K562 (cell line): ENCODE measurements around the gene DALRD3. TPM values are rescaled to one million over a fixed set of nuclear protein-coding genes. Genes with fewer than 3 reads are reported as not detected.
A peak's percentile ranks its signal among the peaks of the same experiment; 100 is the strongest.

Source experiments
- ATAC-seq: fragments of 200-7000 bp; cut with Tn5 transposase; 3 replicates; pipeline ENCODE4 v1.9.1; 2020; ENCODE audit warnings: moderate library complexity
- Bru-seq: library from RNA; stranded (reverse); fragments of 400-500 nt; gene quantifications from one replicate; lab custom pipeline; 2021; lab: Mats Ljungman, UMichigan
- BruChase-seq, 2 experiments: library from RNA; stranded (reverse); fragments of 400-500 nt; gene quantifications; one replicate each; lab custom pipeline; 2021; lab: Mats Ljungman, UMichigan
- BruUV-seq: library from RNA; stranded (reverse); fragments of 400-500 nt; replicated peaks from 2 replicates; lab custom pipeline; 2021; lab: Mats Ljungman, UMichigan
- CTCF ChIA-PET: fragments of 300-600 bp; formaldehyde crosslinking; extraction: SDS; loops from one replicate; lab custom pipeline; 2021; ENCODE audit warnings: low intra/inter-chr PET ratio; lab: Yijun Ruan, JAX
- POLR2A ChIA-PET: fragments of 300-600, 350-650 bp; sonication (Branson Sonifier 250); formaldehyde crosslinking; extraction: SDS; loops from one replicate; lab custom pipeline; 2021; ENCODE audit warnings: antibody characterized with exemption, inconsistent platforms; lab: Yijun Ruan, JAX
- DNase-seq, 4 experiments: peaks; one replicate each; pipeline versions ENCODE4 v3.0.0 to v3.0.0-alpha.2; 2011 to 2018; ENCODE audit warnings: low spot score in 3 of 4, mixed read lengths in 3 of 4; ENCODE audit errors: extremely low read depth in 1 of 4
- FAIRE-seq: peaks from 2 replicates; lab custom pipeline; 2011; peaks lifted over from hg19 to GRCh38; lab: Jason Lieb, UNC
- H2AFZ ChIP-seq: 2 replicates; pipeline ENCODE4 v1.6.0; 2011; ENCODE audit warnings: low read depth, low read length, control low read depth, inconsistent platforms
- H3K27ac ChIP-seq: fragments of 200-600 bp; 3 replicates; pipeline ENCODE4 v1.8.0; 2011; ENCODE audit warnings: low read depth, mild to moderate bottlenecking, control low read depth, inconsistent platforms, low read length, moderate library complexity, mixed read lengths; ENCODE audit errors: extremely low read depth
- H3K27me3 ChIP-seq, 2 experiments: fragments of 300-600 bp in 1 of 2; 2 replicates in 1 of 2; 3 replicates in 1 of 2; pipeline versions ENCODE4 v1.6.0 to v1.8.0; 2011; ENCODE audit warnings: inconsistent platforms in 2 of 2, low read length in 2 of 2, mild to moderate bottlenecking in 1 of 2, mixed read lengths in 1 of 2, moderate library complexity in 1 of 2; ENCODE audit not compliant: control insufficient read depth in 2 of 2, insufficient read depth in 2 of 2
- H3K36me3 ChIP-seq: fragments of 300-600 bp; 3 replicates; pipeline ENCODE4 v1.8.0; 2011; ENCODE audit warnings: mild to moderate bottlenecking, low read length, inconsistent platforms; ENCODE audit not compliant: control insufficient read depth, insufficient read depth
- H3K4me1 ChIP-seq, 2 experiments: fragments of 200-600 bp in 1 of 2; replicated peaks in 1 of 2; 2 replicates in 1 of 2; 3 replicates in 1 of 2; pipeline versions ENCODE4 v1.5.1 to v1.8.0; 2011; ENCODE audit warnings: inconsistent platforms in 2 of 2, low read length in 2 of 2, mild to moderate bottlenecking in 1 of 2, mixed read lengths in 1 of 2, moderate library complexity in 1 of 2; ENCODE audit not compliant: control insufficient read depth in 2 of 2, insufficient read depth in 2 of 2
- H3K4me2 ChIP-seq: 2 replicates; pipeline ENCODE4 v1.6.1; 2011; ENCODE audit warnings: low read length, control low read depth, inconsistent platforms, mixed read lengths; ENCODE audit not compliant: insufficient read depth
- H3K4me3 ChIP-seq: fragments of 200-600 bp; sonication (generic), shearing (Covaris generic); 2 replicates; pipeline ENCODE4 v1.5.1; 2016; ENCODE audit warnings: control low read depth, inconsistent platforms
- H3K79me2 ChIP-seq: fragments of 200-600 bp; 3 replicates; pipeline ENCODE4 v1.8.0; 2011; ENCODE audit warnings: low read length, inconsistent platforms; ENCODE audit not compliant: control insufficient read depth, insufficient read depth
- H3K9ac ChIP-seq, 2 experiments: 2 replicates each; pipeline versions ENCODE4 v1.6.0 to v1.6.1; 2011; ENCODE audit warnings: low read depth in 2 of 2, low read length in 2 of 2, control low read depth in 1 of 2, inconsistent platforms in 1 of 2, mild to moderate bottlenecking in 1 of 2, mixed read lengths in 1 of 2; ENCODE audit not compliant: insufficient read depth in 1 of 2
- H3K9me1 ChIP-seq: one replicate; pipeline ENCODE4 v1.6.0; 2011; ENCODE audit warnings: inconsistent platforms, mild to moderate bottlenecking, low read length, moderate library complexity; ENCODE audit not compliant: control insufficient read depth, insufficient read depth
- H3K9me3 ChIP-seq: replicated peaks from 2 replicates; pipeline ENCODE4 v1.5.1; 2011; ENCODE audit warnings: low read depth, low read length, inconsistent platforms; ENCODE audit not compliant: control insufficient read depth, insufficient read depth
- H4K20me1 ChIP-seq: replicated peaks from 2 replicates; pipeline ENCODE4 v1.6.1; 2011; ENCODE audit warnings: low read length, inconsistent platforms, mixed read lengths; ENCODE audit not compliant: control insufficient read depth, insufficient read depth
- JUNB ChIP-seq: fragments of 450-650 bp; formaldehyde crosslinking; conservative IDR thresholded peaks from 2 replicates; pipeline ENCODE4 v1.4.0; 2020; ENCODE audit warnings: mild to moderate bottlenecking
- MEIS2 ChIP-seq: fragments of 450-650 bp; IDR thresholded peaks from 2 replicates; pipeline ENCODE4 v1.6.1; 2014; ENCODE audit warnings: mild to moderate bottlenecking; ENCODE audit not compliant: partially characterized antibody
- RAD51 ChIP-seq: fragments of 450-650 bp; IDR thresholded peaks from 2 replicates; pipeline ENCODE4 v1.7.1; 2016; ENCODE audit warnings: low read depth, mild to moderate bottlenecking, borderline replicate concordance
- WGBS: fragments of 100-300 bp; shearing (Covaris generic); methylation state at CpG from one replicate; pipeline ENCODE4 v1.1.6; 2016; ENCODE audit warnings: low coverage, mixed read lengths; ENCODE audit not compliant: insufficient coverage; ENCODE audit errors: missing lambda C conversion rate; 5-methylcytosine and 5-hydroxymethylcytosine counted together
- in situ Hi-C: fragments of 300-500 bp; cut with MboI; formaldehyde crosslinking; loops from 4 replicates; pipeline ENCODE4 v1.15.0; 2018; ENCODE audit warnings: inconsistent platforms, mixed read lengths
- intact Hi-C: fragments of 100-400 bp; cut with micrococcal nuclease; formaldehyde crosslinking; loops from 2 replicates; pipeline ENCODE4 v1.14.2; 2022
- long read RNA-seq, 3 experiments: library from polyadenylated mRNA in 2 of 3; library from RNA in 1 of 3; unstranded in 2 of 3; stranded (forward) in 1 of 3; transcript quantifications; one replicate each; pipeline ENCODE4 v2.0.0, GENCODE V29; 2019 to 2022
- polyA minus RNA-seq, 3 experiments: library from RNA; depleted of rRNA, polyadenylated mRNA; stranded (reverse); fragments of >200 nt; gene quantifications; 2 replicates each; pipeline ENCODE4 v1.2.3, GENCODE V29; 2011
- polyA plus RNA-seq, 8 experiments: library from polyadenylated mRNA; depleted of rRNA in 4 of 8; stranded (reverse) in 5 of 8; unstranded in 3 of 8; fragments of >200 nt; fragmentation: Nextera tagmentation in 2 of 8; fragmentation: Illumina TruSeq in 1 of 8; extraction: Ambion mirVana in 2 of 8; extraction: Trizol in 1 of 8; gene quantifications; 2 replicates each; pipeline versions ENCODE4 v1.2.1 to v1.2.3, GENCODE V29; 2011 to 2014; ENCODE audit warnings: inconsistent platforms in 1 of 8, missing spikeins in 1 of 8
- total RNA-seq, 7 experiments: library from RNA; depleted of rRNA in 6 of 7; stranded (reverse); fragments of >200 nt in 6 of 7; fragmentation: Illumina TruSeq in 2 of 7; extraction: Trizol in 2 of 7; gene quantifications; 2 replicates each; pipeline versions ENCODE4 v1.2.1 to v1.2.3, GENCODE V29; 2011 to 2021; ENCODE audit warnings: low replicate concordance in 1 of 7
- TF ChIP-seq, protein P1 (sequence below), 2 experiments: fragments of 200-800 bp in 1 of 2; sonication (Bioruptor generic) in 1 of 2; sonication (generic) in 1 of 2; formaldehyde crosslinking in 1 of 2; IDR thresholded peaks in 1 of 2; conservative IDR thresholded peaks in 1 of 2; 2 replicates each; pipeline versions ENCODE4 v1.5.0 to v1.6.1; 2016 to 2020; ENCODE audit warnings: missing compliant biosample characterization in 1 of 2, missing genetic modification characterization in 1 of 2, missing genetic modification reagents in 1 of 2
- TF ChIP-seq, protein P2 (sequence below): fragments of 450-650 bp; IDR thresholded peaks from 2 replicates; pipeline ENCODE4 v1.6.1; 2017; ENCODE audit warnings: antibody characterized with exemption

Gene DALRD3, protein sequence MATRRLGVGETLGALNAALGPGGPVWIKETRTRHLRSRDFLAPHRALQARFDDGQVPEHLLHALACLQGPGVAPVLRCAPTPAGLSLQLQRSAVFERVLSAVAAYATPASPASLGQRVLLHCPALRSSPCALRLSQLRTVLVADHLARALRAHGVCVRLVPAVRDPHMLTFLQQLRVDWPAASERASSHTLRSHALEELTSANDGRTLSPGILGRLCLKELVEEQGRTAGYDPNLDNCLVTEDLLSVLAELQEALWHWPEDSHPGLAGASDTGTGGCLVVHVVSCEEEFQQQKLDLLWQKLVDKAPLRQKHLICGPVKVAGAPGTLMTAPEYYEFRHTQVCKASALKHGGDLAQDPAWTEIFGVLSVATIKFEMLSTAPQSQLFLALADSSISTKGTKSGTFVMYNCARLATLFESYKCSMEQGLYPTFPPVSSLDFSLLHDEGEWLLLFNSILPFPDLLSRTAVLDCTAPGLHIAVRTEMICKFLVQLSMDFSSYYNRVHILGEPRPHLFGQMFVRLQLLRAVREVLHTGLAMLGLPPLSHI
- total RNA-seq (2011; cell fraction: chromatin; rRNA removed; ENCODE audit: low replicate concordance), result 35.7 and 101 TPM in 2 replicates
- 84.0 and 85.6 TPM in 2 replicates for total RNA-seq (2011; cell fraction: nucleolus; rRNA removed)
- 43.0 and 44.7 TPM in 2 replicates for total RNA-seq (2011; cell fraction: nucleoplasm; rRNA removed)
- total RNA-seq (2014; rRNA removed) (15.7 and 18.0 TPM in 2 replicates), total RNA-seq (2014; rRNA removed; fragmentation: Illumina TruSeq; extraction: Trizol) (8.4 and 11.6 TPM in 2 replicates), total RNA-seq (2015; rRNA removed; fragmentation: Illumina TruSeq; extraction: Trizol) (10.6 and 11.9 TPM in 2 replicates), total RNA-seq (2021) (15.7 and 16.0 TPM in 2 replicates), polyA plus RNA-seq (2011; rRNA removed) (30.5 and 31.3 TPM in 2 replicates), polyA plus RNA-seq (2014; fragmentation: Illumina TruSeq; extraction: Trizol) (14.4 and 15.9 TPM in 2 replicates), polyA plus RNA-seq (2014; fragmentation: Nextera tagmentation; extraction: Ambion mirVana) (1 to 10 TPM; 6.6 to 7.2 TPM), polyA plus RNA-seq (2014; rRNA removed) (18.3 and 20.5 TPM in 2 replicates), polyA minus RNA-seq (2011; rRNA and poly(A)+ RNA removed) (15.7 and 24.6 TPM in 2 replicates), Bru-seq, nascent RNA (percentile 87 among the genes with signal in this experiment), BruChase-seq, experiment 1, labeled RNA remaining after a 2-hour chase (percentile 54 among the genes with signal in this experiment), BruChase-seq, experiment 2, labeled RNA remaining after a 6-hour chase (percentile 57 among the genes with signal in this experiment)
- 45.1 and 53.1 TPM in 2 replicates for polyA plus RNA-seq (2011; cell fraction: cytosol; rRNA removed)
- 167 and 168 TPM in 2 replicates for polyA plus RNA-seq (2011; cell fraction: nucleus; rRNA removed)
- polyA plus RNA-seq (2012), result 18.1 and 28.0 TPM in 2 replicates
- polyA minus RNA-seq (2011; cell fraction: cytosol; rRNA and poly(A)+ RNA removed), result 14.8 and 15.2 TPM in 2 replicates
- polyA minus RNA-seq (2011; cell fraction: nucleus; rRNA and poly(A)+ RNA removed), result 30.7 and 32.9 TPM in 2 replicates
- long read RNA-seq, experiment 1, transcript DALRD3-202 (12 exons, 1,739 nt), result major isoform, 12 of 54 reads
- long read RNA-seq, experiment 1, partial matches to known transcripts, result 19 of 54 reads
- long read RNA-seq, experiment 1, other reads (novel, unspliced or antisense), result 21 of 54 reads
- long read RNA-seq, experiment 2, partial matches to known transcripts, result 1 of 19 reads
- long read RNA-seq, experiment 2, other reads (novel, unspliced or antisense), result 11 of 19 reads
- long read RNA-seq, experiment 3, partial matches to known transcripts, result 10 of 16 reads
- long read RNA-seq, experiment 3, other reads (novel, unspliced or antisense), result 6 of 16 reads

DNA sequence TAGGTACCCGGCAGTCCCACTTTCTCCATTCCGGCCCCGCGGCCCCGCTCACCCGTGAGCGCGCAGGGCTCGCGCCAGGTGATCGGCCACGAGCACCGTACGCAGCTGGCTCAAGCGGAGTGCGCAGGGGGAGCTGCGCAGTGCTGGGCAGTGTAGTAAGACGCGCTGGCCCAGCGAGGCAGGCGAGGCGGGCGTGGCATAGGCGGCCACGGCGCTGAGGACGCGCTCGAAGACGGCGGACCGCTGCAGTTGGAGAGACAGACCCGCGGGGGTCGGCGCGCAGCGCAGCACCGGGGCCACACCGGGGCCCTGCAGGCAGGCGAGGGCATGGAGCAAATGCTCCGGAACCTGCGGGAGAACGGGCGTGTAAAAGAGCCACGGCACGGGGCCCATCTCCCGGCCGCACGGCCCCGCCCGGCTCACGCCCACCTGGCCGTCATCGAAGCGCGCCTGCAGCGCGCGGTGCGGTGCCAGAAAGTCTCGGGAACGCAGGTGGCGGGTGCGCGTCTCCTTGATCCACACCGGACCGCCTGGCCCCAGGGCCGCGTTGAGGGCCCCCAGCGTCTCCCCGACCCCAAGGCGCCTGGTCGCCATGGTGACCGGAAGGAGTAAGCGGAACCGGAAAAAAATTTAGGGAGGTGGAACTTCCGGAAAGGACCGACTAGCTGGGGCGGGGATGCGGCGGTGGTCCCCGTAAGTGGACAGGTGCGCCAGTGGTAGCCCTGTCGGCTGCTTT lies at the start of gene DALRD3:
Gene DALRD3 (minus strand): TSS at position 610 of the 736 bp plus-strand sequence. CDS start 16 bp downstream, at position 594.
- Histone ChIP-seq H3K4me1 (peaks cover 8 to 51% of the 10 kb centered on the region in 2 experiments; a peak in 4 of 5 replicates), H3K27me3 (no peaks in the 10 kb centered on the region), H2AFZ (peak within 1 kb of the TSS; percentile 63), H3K79me2 (peaks cover 55% of the 10 kb centered on the region), H3K9me1 (peaks cover 3% of the 10 kb centered on the region), H3K36me3 (peaks cover 42% of the 10 kb centered on the region; the same call in 2 of the 3 replicates), H3K9ac (peak within 1 kb of the TSS; percentile 91 to 98), H3K4me2 (peak within 1 kb of the TSS; percentile 92), H3K27ac (peak within 1 kb of the TSS; percentile 99), H3K4me3 (peak within 1 kb of the TSS; percentile 74), H3K9me3 (no peaks in the 10 kb centered on the region), H4K20me1 (peaks cover 20% of the 10 kb centered on the region; the same call in 1 of the 2 replicates)
- DNase-seq, result peak; percentile 60 to 89 (median 72)
- POLR2A ChIA-PET, result interaction anchor here (0.6 to 8.4 kb wide), 7 partner anchors 10 to 1264 kb away, joined by 3 to 104 read pairs (median 4); partner anchors contain the start of genes IMPDH2, QRICH1 and WDR6
- FAIRE-seq, result peak; percentile 23
- intact Hi-C loops (no loop called here), in situ Hi-C loops (no loop called here)
- BruUV-seq, result no TSS peak
- WGBS, result 1% methylated on average over 51 of the region's 85 CpGs
- CTCF ChIA-PET, result interaction anchor here (0.5 kb wide), 1 partner anchor 430 kb away, joined by 3 read pairs; no protein-coding TSS in a partner anchor
- peak; percentile 43 for ATAC-seq
- TF ChIP-seq, protein P1, sequence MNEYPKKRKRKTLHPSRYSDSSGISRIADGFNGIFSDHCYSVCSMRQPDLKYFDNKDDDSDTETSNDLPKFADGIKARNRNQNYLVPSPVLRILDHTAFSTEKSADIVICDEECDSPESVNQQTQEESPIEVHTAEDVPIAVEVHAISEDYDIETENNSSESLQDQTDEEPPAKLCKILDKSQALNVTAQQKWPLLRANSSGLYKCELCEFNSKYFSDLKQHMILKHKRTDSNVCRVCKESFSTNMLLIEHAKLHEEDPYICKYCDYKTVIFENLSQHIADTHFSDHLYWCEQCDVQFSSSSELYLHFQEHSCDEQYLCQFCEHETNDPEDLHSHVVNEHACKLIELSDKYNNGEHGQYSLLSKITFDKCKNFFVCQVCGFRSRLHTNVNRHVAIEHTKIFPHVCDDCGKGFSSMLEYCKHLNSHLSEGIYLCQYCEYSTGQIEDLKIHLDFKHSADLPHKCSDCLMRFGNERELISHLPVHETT (CRISPR knock-in tag; conservative IDR thresholded peaks at IDR 0.05 in 1 of 2, IDR thresholded peaks at IDR 0.05 in 1 of 2), result no peak
- TF ChIP-seq, protein P2, sequence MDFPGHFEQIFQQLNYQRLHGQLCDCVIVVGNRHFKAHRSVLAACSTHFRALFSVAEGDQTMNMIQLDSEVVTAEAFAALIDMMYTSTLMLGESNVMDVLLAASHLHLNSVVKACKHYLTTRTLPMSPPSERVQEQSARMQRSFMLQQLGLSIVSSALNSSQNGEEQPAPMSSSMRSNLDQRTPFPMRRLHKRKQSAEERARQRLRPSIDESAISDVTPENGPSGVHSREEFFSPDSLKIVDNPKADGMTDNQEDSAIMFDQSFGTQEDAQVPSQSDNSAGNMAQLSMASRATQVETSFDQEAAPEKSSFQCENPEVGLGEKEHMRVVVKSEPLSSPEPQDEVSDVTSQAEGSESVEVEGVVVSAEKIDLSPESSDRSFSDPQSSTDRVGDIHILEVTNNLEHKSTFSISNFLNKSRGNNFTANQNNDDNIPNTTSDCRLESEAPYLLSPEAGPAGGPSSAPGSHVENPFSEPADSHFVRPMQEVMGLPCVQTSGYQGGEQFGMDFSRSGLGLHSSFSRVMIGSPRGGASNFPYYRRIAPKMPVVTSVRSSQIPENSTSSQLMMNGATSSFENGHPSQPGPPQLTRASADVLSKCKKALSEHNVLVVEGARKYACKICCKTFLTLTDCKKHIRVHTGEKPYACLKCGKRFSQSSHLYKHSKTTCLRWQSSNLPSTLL, result no peak
- TF ChIP-seq JUNB, result no peak
- TF ChIP-seq RAD51, result no peak
- TF ChIP-seq MEIS2, result no peak
